Mucosa of gallbladder (tissue), 1 donor: ENCODE data around the gene KIDINS220. TPM values are rescaled to one million over a fixed set of nuclear protein-coding genes. Genes with fewer than 3 reads are reported as not detected.

Experiments
- DNase-seq: peaks from one replicate; pipeline ENCODE4 v3.0.0-alpha.2; 2020; ENCODE audit warnings: low spot score
- total RNA-seq: library from RNA; stranded (reverse); gene quantifications from one replicate; pipeline ENCODE4 v1.2.1, GENCODE V29; 2021
- donor health status: DM: no; HTN: no; CAD: no.

The KIDINS220 gene
- total RNA-seq, 1 donor from 2014 or later = 50.6 TPM

GRCh38 chr2:8699839-8700238, 137.6 kb downstream of the KIDINS220 start:
- no peak for DNase-seq

DNA sequence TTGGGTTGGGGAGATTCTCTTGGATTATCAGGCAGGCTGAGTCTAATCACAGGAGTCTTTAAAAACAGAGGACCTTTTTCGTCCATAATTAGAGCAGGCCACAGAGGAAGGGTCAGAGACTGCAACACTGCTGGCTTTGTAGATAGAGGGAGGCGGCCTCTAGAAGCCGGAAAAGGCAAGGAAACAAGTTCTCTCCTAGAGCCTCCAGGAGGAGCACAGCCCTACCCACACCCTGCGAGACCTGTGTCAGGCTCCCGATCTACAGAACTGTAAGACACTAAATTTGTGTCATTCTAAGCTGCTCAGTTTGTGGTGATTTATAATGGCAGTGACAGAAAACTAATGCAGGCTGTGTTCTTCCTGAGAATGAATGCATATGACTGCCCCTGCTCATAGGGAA, 140.2 kb downstream of the KIDINS220 start:
- DNase-seq = no peak

- no peak for DNase-seq
Observed at GRCh38 chr2:8694737-8695136, 142.7 kb downstream of the KIDINS220 start.

DNA sequence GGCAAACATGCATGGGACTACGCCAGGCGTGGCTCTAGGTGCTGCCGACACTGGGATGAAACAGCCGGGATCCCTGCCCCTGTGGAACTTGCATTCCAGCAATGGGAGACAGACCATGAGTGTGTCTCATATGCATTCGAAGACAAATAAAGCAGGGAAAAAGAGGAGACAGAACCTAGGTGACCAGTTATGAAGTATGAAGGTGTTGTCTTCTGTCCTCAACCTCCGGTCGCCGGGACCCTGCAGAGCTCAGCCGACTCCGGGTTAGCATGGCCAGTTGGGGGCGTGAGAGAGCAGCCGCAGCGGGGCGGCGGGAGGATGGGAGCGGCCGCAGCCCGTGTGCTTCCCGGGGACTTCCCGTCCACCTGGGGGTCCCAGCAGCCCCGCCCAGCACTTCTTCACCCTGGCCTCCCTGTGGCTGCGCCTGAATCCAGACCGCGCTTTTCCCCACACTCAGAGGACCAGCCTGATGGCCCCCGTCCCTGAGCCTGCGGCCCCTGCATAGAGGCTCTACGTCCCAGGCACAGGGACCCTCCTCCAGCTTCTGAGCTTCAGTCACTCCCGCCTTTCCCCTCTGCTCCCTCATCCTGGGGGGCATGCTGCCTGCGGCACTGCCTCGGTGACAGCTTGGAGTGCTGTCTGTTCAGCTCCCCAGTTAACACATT, 144.1 kb downstream of the KIDINS220 start:
- DNase-seq = peak; percentile 50

GRCh38 chr2:8692783-8693156, 144.6 kb downstream of the KIDINS220 start:
- no peak for DNase-seq

GRCh38 chr2:8691859-8692437, 145.5 kb downstream of the KIDINS220 start:
- DNase-seq = no peak

DNA sequence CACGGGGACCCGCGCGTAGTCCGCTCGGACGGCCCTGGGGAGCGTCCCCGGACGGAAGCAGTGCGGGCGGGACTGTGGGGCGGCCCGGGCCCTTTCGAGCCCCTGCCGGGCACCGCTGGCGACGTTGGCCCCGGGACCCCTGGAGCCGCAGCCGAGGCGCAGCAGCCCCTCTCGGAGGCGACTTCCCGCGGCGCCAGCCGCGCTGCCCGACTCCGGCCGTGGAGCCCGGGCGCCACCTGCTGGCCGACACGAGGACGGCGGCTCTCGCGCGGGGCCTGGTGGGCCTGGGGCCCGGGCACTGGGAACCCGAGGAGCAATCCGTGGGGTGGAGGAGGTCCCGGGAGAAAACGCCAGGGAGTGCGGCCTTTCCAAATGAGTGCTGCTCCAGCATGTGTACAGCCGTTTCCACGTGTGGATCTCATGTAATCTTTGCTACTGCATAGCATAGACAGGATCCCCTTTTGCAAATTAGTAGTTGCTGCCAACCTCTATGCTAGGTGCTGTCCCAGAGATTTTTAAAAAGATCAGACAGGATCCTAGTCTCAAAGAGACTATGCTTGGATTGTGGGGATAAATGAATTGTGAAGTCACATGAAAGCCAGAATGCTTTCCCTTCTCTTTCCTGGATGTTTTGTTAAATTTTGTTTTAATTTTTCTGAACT, 151.6 kb downstream of the KIDINS220 start:
- DNase-seq = peak; percentile 72

GRCh38 chr2:8684878-8685696, 152.3 kb downstream of the KIDINS220 start:
- peak; percentile 87 for DNase-seq

- DNase-seq = peak; percentile 40
Observed at GRCh38 chr2:8684540-8684877, 152.9 kb downstream of the KIDINS220 start.

- DNase-seq = peak; percentile 46
Observed at GRCh38 chr2:8682719-8683667, 154.4 kb downstream of the KIDINS220 start.

DNA sequence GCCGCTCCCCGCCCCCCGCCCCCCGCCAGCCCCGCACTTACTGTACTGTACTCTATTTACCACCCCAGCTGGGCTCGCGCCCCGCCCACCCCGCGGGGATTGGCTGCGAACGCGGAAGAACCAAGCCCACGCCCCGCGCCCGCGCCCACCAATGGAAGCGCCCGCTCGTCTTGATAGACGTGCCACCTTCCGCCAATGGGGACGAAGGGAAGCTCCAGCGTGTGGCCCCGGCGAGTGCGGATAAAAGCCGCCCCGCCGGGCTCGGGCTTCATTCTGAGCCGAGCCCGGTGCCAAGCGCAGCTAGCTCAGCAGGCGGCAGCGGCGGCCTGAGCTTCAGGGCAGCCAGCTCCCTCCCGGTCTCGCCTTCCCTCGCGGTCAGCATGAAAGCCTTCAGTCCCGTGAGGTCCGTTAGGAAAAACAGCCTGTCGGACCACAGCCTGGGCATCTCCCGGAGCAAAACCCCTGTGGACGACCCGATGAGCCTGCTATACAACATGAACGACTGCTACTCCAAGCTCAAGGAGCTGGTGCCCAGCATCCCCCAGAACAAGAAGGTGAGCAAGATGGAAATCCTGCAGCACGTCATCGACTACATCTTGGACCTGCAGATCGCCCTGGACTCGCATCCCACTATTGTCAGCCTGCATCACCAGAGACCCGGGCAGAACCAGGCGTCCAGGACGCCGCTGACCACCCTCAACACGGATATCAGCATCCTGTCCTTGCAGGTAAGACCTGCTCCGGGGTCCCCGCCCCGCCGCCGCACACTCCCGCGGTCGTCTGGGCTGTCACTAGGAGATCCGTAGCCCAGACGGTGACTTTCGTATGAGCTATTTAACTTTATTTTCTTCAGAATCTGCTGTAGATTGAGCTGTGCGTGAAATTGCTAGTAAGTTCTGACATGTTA, 155.4 kb downstream of the KIDINS220 start, which contains the start of gene ID2:
TSS of gene ID2 (plus strand) at position 271 of the 907 bp plus-strand sequence. CDS start at position 381, 110 bp downstream.
- peak; percentile 100 for DNase-seq

- DNase-seq = peak; percentile 62
Observed at GRCh38 chr2:8680822-8681760, 156.3 kb downstream of the KIDINS220 start.

GRCh38 chr2:8679827-8680731, 157.3 kb downstream of the KIDINS220 start:
- peak; percentile 84 for DNase-seq

- no peak for DNase-seq
Observed at GRCh38 chr2:8679567-8679826, 157.9 kb downstream of the KIDINS220 start.
